Measurements from ENCODE around the gene ZNF462.
A peak's percentile ranks its signal among the peaks of the same experiment; 100 is the strongest.

ZNF462 gene

GRCh38 chr9:107007402-107007801 is 144.4 kb downstream of the ZNF462 start:
- DNase-seq (ENCODE audit: low read depth in 2 of 2): no peak

DNA sequence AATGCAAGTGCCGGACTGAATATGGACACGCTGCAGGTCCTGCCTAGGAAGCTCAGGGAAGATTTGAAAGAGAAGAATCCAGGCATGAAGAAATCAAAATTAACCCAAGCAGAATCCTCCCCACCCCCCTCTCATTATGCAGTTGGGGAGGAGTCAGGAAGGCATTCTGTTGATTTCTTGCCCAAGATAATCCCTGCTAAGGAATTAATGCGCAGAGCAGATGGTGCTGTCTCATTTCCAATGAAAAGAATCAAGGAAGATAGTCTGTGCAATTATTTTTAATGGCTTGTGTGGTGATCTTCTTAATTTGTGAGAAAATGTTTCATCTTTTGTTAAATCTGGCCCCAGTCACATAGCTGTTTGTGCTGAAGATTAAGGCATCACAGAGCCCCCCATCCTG is 145.0 kb downstream of the ZNF462 start:
- DNase-seq (ENCODE audit: low read depth in 2 of 2): no peak

DNA sequence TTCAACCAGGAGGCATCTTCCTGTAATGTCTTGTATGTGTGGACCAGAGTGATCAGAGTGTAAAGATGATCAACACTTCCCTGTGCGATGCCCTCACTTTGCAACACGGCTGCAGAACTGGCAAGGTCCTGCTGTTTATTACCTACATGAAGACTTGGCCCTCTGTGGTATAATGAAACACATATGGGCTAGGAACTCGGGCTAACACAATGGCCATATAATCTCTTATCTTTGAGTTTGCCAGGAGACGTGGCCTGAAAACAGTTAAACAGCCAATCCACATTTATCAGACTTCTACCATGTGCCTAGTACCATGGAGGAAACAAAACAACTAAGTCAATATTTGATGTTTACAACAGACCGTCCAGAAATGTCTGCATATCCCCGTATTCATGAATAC is 145.5 kb downstream of the ZNF462 start:
- DNase-seq (ENCODE audit: low read depth in 2 of 2): no peak

DNA sequence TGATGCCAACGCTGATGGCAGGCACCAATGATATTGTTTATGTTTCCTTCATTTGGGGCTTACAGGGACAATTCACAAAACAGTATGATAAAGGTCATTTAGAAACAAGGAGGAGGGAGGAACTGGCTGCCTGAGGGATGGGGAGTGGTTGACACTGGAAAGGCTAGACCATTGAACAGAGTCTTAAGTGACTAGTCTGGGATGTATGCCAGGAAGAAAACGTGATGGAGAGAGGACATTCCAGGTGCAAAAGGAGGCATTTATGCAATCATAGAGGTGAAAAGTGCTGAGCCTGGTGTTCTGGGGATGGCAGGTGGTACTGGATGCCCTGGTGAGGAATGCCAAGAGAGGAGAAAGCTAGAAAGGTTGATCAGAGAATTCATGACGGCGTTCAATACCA is 153.4 kb downstream of the ZNF462 start:
- DNase-seq (ENCODE audit: low read depth in 2 of 2): no peak

GRCh38 chr9:107018861-107019545 is 156.0 kb downstream of the ZNF462 start:
- no peak for DNase-seq (ENCODE audit: low read depth in 2 of 2)

DNA sequence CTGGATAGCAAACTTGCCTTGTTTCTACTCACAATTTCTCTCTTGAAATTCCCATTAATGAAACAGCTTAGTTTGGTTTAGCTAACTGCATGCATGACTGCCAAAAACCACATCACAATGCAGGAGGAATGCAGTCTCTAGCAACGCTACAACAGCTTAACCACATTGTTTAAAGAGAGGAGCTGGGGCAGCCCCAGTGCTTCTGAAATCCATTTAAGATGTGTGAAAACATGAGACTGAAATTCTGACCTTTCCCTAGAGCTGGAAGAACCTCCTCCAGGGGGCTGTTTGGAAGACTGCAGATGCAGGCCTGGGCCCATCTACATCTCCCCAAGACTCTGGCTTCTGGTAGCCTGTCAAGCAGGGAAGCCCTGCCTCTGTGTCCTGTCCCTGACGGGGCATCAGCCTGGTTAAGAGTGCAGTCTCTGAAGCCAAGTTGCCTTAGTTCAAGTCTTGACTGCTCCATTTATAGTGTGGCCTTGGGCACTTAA is 157.1 kb downstream of the ZNF462 start:
- no peak for DNase-seq (ENCODE audit: low read depth in 2 of 2)

GRCh38 chr9:107024193-107024592 is 161.2 kb downstream of the ZNF462 start:
- no peak for DNase-seq (ENCODE audit: low read depth in 2 of 2)

DNA sequence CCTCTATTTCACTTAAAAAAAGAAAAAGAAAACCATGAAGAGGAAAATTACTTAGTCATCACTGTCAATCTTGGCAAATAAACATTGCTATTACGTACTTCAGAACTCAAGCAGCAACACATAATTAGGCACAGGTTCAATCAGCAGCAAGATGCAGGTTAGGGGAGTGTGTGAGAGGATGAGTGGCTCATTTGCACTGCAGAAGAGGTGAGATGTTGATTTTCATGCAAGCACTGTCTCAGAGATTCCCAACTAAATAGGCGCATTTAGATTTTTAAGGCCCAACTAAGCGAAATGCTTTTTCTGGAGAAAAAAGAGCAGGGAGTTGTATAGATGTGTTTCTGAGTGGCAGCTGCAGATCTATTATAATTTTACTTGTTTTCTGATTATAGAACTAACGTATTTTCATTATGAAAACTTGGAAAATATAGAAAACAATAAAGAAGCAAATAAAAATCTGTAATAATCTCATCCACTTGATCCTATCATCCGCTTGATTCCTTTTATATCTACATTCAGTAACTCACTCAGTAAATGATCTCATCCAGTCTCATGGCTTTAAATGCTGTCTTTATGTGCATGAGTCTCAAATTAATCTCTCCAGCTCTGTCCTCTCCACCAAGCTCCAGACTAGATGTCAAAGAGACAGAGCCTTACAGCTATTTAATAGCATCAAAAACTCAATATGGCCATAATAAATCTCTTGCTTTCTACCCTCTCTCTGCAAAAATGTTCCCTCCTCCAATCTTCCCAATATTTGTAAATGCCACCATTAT is 162.5 kb downstream of the ZNF462 start:
- DNase-seq (ENCODE audit: low read depth in 2 of 2): no peak

DNA sequence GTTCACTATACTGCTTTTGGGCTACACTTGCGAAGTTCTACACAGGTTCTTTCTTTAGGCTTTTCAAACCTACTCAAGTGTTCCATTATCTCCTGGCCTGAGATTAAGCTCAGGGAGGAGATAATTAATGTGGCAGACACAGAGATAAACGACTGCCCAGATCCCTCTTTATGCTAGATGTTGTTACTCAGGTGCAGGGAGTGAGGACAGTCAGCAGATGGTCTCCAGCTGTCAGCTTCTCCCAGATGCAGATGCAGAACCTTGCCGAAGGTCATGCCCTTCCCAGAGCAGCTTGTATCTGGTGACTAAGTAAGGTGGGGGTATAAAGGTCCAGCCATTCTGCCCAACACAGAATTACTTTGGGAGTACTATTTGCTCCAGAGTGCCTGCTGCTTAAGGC is 166.2 kb downstream of the ZNF462 start:
- DNase-seq (ENCODE audit: low read depth in 2 of 2): no peak

GRCh38 chr9:107033966-107034365 is 171.0 kb downstream of the ZNF462 start:
- DNase-seq (ENCODE audit: low read depth in 2 of 2): no peak

DNA sequence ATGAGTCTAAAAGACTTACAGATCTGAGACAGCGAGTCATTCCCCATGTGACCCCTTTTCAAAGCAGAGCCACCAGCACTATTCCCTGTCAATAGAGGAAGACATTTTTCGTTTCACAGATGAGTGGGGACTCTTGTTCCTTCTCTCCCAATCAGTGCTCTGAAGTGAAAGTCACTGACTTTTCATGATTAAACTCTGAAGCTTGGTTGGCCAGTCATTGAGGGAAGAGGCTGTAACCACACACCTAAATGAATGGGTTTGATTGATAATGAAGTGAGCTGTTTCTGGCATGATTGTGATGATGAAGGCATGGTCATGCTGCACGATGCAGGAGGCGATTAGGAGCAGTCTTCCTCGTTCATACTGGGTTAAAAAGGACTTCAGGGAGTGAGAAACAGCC is 171.9 kb downstream of the ZNF462 start:
- no peak for DNase-seq (ENCODE audit: low read depth in 2 of 2)

DNA sequence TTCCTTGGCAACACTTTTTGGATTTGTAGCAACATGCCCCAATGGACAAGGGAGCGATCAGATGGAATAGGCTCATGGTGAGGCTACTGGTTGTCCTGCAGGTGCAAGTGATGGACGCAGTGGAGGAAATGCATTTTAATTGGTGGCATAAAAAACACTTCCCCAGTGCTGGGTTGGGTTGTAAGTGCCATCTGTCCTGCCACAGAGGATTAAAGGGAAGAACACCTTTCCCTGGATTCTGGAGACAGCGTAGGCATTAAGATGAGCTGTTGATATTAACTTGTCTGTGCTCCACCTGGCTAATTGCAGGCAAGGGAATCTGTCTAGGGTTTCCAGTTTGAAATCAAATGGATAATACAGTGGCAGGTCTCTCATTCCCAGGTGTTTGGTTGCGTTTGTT is 173.4 kb downstream of the ZNF462 start:
- no peak for DNase-seq (ENCODE audit: low read depth in 2 of 2)

DNA sequence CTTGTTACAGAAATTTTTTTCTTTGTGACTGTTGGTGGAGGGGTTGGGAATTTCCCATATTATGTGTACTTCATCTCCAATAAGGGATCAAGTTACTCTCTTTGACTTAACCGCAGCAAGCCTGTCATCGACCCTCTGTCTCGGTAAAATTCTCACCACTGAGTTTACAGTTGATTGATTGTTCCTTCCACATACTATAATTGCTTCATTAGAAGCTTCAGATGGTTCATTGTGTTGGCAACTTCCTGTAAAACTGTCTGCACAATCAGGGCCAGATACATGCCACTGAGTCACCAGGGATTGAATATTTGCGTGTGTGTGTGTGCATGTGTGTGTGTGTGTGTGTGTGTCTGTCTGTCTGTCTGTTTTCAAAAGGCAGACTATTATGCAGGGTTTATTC is 176.6 kb downstream of the ZNF462 start:
- DNase-seq (ENCODE audit: low read depth in 2 of 2): no peak

- no peak for DNase-seq (ENCODE audit: low read depth in 2 of 2)
Measured at GRCh38 chr9:107042606-107043005, 179.6 kb downstream of the ZNF462 start.

DNA sequence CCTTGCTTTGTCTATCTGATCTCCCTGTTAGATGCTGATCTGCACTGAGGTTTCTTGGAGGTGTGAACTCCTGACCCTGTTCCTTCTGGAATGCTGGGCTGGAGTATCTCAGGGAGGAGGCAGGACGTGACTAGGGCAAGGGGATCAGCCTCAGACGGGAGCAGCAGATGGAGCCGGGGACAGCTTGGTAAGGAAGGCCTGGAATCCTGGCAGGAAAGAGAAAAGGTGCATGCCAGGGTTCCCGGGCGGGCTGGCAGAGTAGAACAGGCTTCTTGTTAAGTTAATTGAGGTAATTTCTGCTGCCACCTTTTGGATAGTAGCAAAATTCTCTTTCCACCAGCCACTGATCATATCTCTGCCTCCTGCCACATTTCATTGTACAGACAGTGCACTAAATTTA is 180.9 kb downstream of the ZNF462 start:
- DNase-seq (ENCODE audit: low read depth in 2 of 2): no peak

- peak in 1 of 2 donors; percentile 1 for DNase-seq (ENCODE audit: low read depth in 2 of 2)
Measured at GRCh38 chr9:107044872-107045271, 181.9 kb downstream of the ZNF462 start.

- DNase-seq (ENCODE audit: low read depth in 2 of 2): no peak
Measured at GRCh38 chr9:107046692-107047091, 183.7 kb downstream of the ZNF462 start.

- DNase-seq (ENCODE audit: low read depth in 2 of 2): no peak
Measured at GRCh38 chr9:107049046-107049802, 186.3 kb downstream of the ZNF462 start.

GRCh38 chr9:107049803-107050184 is 186.8 kb downstream of the ZNF462 start:
- no peak for DNase-seq (ENCODE audit: low read depth in 2 of 2)

GRCh38 chr9:107051392-107051791 is 188.4 kb downstream of the ZNF462 start:
- no peak for DNase-seq (ENCODE audit: low read depth in 2 of 2)

GRCh38 chr9:107054146-107054545 is 191.2 kb downstream of the ZNF462 start:
- no peak for DNase-seq (ENCODE audit: low read depth in 2 of 2)

DNA sequence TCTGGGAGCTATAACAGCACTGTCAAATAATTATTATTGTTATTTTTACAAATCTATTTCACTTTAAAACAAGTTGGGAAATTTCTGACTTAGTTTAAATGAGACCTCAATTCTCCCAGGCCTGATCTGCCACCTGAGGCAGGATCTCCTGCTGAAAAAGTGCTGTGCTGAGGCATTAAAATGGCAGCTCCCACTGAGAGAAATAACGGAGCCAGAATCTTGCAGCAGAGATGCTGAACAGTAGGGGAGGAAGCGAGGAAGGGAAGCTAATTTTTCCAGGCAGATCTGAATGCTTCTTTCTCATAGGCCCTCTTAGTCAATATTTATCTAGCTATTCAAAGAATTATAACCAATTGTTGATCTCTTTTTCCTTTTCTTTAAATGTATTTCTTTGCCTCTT is 196.3 kb downstream of the ZNF462 start:
- no peak for DNase-seq (ENCODE audit: low read depth in 2 of 2)

DNA sequence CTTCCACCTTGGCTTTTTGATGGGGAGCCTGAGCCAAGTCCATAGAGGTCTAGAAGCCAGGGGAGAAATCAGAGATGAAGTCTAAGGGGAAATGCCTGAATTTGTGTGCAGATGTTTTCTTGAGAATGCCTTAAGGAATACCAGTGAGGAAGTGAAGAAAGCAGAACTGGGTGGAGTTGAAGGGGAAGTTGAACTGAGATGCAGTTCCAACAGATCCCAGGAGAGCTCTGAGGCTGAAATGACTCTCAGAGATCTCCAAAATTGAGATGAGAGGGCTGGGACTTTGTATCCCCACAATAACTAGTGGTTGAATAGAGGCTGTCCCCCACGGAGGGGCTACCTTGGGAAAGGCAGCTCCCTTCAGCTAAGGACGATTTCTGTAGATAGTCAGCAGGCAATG is 197.1 kb downstream of the ZNF462 start:
- DNase-seq (ENCODE audit: low read depth in 2 of 2): no peak
